Adrenal gland (tissue), 12 donors: ENCODE measurements around the gene EPB41L1. TPM values are rescaled to one million over a fixed set of nuclear protein-coding genes. Genes with fewer than 3 reads are reported as not detected.

Experiments used
- DNase-seq, 7 donors: peaks; one replicate each; pipeline ENCODE4 v3.0.0-alpha.2; 2019 to 2020
- H3K27ac ChIP-seq, 5 donors: fragments of 200-600 bp; sonication (generic) in 4 of 5; 1 replicate in 3 of 5; 2 replicates in 2 of 5; pipeline versions ENCODE4 v1.5.1 to v1.8.0; 2016 to 2020; ENCODE audit warnings: mild to moderate bottlenecking in 1 of 5
- H3K27me3 ChIP-seq: fragments of 200-600 bp; 2 replicates; pipeline ENCODE4 v1.8.0; 2021
- H3K36me3 ChIP-seq, 2 donors: fragments of 200-600 bp; replicated peaks in 1 of 2; 1 replicate in 1 of 2; 2 replicates in 1 of 2; pipeline versions ENCODE4 v1.5.1 to v1.8.0; 2018 to 2022
- H3K4me1 ChIP-seq, 2 donors: fragments of 200-600 bp; replicated peaks in 1 of 2; 1 replicate in 1 of 2; 2 replicates in 1 of 2; pipeline versions ENCODE4 v1.5.1 to v1.8.0; 2018 to 2021
- H3K4me3 ChIP-seq, 4 donors: fragments of 200-600 bp; sonication (generic) in 3 of 4; one replicate each; pipeline ENCODE4 v1.5.1; 2016 to 2018
- H3K9me3 ChIP-seq, 3 donors: fragments of 200-600 bp; sonication (generic) in 1 of 3; replicated peaks in 1 of 3; 1 replicate in 2 of 3; 2 replicates in 1 of 3; pipeline versions ENCODE4 v1.5.1 to v1.8.0; 2016 to 2021
- POLR2A ChIP-seq, 2 donors: fragments of 450-650 bp; IDR thresholded peaks; one replicate each; pipeline ENCODE4 v1.6.1; 2017; ENCODE audit warnings: antibody characterized with exemption in 2 of 2, mild to moderate bottlenecking in 2 of 2, moderate library complexity in 1 of 2
- WGBS, 4 donors: extraction: QIAGEN DNeasy Blood & Tissue Kit in 2 of 4; methylation state at CpG; one replicate each; pipeline versions ENCODE4 v1.1.5 to v1.1.7; 2013 to 2017; 5-methylcytosine and 5-hydroxymethylcytosine counted together
- intact Hi-C, 2 donors: fragments of 100-400 bp; cut with DNase I; formaldehyde crosslinking; loops; one replicate each; pipeline versions ENCODE4 v1.14.1 to v1.15.0; 2022 to 2023
- polyA plus RNA-seq, 3 donors: library from polyadenylated mRNA; stranded (reverse); fragments of 200-250 nt in 2 of 3; fragments of 350-450 nt in 1 of 3; fragmentation: Illumina TruSeq in 1 of 3; extraction: RNeasy Lipid Tissue Mini Kit (QIAGEN cat#74804) in 1 of 3; gene quantifications; one replicate each; pipeline ENCODE4 v1.2.3, GENCODE V29; 2013 to 2014
- total RNA-seq, 9 donors: library from RNA; depleted of rRNA in 4 of 9; stranded (reverse); fragments of >200 nt in 4 of 9; fragments of 120-200 nt in 1 of 9; fragmentation: NEBNext Ultra II Directional in 1 of 9; extraction: Animal tissue kit (Norgen Biotek cat#: 25700) in 1 of 9; gene quantifications; one replicate each; pipeline versions ENCODE4 v1.1.0 to v1.2.4, GENCODE V29; 2013 to 2023
- TF ChIP-seq, protein P1 (sequence below), 6 experiments: fragments of 450-650 bp in 4 of 6; fragments of 200-600 bp in 2 of 6; sonication (generic) in 1 of 6; IDR thresholded peaks; 1 replicate in 5 of 6; 2 replicates in 1 of 6; pipeline versions ENCODE4 v1.5.1 to v1.8.0; 2016 to 2021; ENCODE audit warnings: antibody characterized with exemption in 6 of 6, mild to moderate bottlenecking in 2 of 6, moderate library complexity in 1 of 6
- donor health status: healthy with polysubstance abuse.
- donor health status: Bipolar disorder and iron deficiency.
- donor health status: DM: yes; HTN: yes; CAD: no.
- donor health status: DM: no; HTN: no; CAD: no.
- donor health status: DM: no; HTN: no; CAD: no.
- donor health status: DM: yes; HTN: yes; CAD: no.

The EPB41L1 gene
- total and polyA plus RNA-seq, 12 donors, result 29.8 to 1,154 (median 164) TPM

- H3K36me3 ChIP-seq, result peaks cover 0 to 42% of the 10 kb centered on the region in 2 donors
- H3K4me1 ChIP-seq, result peaks cover 0 to 9% of the 10 kb centered on the region in 2 donors
- H3K27ac ChIP-seq, result peak overlapping the region in 3 of 5 donors; percentile 6 to 65 (median 50)
- TF ChIP-seq, protein P1, sequence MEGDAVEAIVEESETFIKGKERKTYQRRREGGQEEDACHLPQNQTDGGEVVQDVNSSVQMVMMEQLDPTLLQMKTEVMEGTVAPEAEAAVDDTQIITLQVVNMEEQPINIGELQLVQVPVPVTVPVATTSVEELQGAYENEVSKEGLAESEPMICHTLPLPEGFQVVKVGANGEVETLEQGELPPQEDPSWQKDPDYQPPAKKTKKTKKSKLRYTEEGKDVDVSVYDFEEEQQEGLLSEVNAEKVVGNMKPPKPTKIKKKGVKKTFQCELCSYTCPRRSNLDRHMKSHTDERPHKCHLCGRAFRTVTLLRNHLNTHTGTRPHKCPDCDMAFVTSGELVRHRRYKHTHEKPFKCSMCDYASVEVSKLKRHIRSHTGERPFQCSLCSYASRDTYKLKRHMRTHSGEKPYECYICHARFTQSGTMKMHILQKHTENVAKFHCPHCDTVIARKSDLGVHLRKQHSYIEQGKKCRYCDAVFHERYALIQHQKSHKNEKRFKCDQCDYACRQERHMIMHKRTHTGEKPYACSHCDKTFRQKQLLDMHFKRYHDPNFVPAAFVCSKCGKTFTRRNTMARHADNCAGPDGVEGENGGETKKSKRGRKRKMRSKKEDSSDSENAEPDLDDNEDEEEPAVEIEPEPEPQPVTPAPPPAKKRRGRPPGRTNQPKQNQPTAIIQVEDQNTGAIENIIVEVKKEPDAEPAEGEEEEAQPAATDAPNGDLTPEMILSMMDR (IDR thresholded peaks at IDR 0.05), result no peak
- TF ChIP-seq POLR2A (IDR thresholded peaks at IDR 0.05), result no peak
- DNase-seq, result peak in 3 of 7 donors; percentile 53 to 67 (median 59)
- no peak overlapping the region for H3K4me3 ChIP-seq
- H3K27me3 ChIP-seq, result no peaks in the 10 kb centered on the region
- WGBS, 4 donors, result 49 to 60% (median 57%) methylated on average over 2 to 3 of the region's 3 CpGs
- intact Hi-C loops, result loop anchor here in 1 of 2 donors (2.0 kb wide), 1 partner anchor 233 kb away; no protein-coding TSS in a partner anchor
- no peaks in the 10 kb centered on the region for H3K9me3 ChIP-seq
Measured at GRCh38 chr20:36203861-36204260, 49.3 kb downstream of the EPB41L1 start.

DNA sequence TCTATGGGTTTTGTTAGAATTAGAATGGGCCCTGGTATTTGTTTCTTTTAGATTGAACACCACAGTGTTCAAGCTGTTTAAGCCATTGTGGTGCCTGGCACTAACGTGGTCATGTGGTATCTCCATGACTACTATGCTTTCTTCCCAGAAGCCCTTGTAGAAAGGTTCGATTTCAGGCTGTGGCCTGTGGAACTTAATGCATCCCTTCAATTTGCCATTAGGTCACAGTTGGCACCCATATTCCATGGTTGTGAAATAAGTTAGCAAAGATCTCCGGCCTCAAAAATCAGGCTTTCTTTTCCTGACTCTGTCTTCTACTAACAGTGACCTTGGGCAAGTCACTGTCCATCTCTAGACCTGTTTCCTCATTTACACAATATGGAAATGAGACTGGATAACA lies 50.5 kb downstream of the EPB41L1 start:
- peak overlapping the region in 2 of 5 donors; percentile 13 to 18 for H3K27ac ChIP-seq
- 53 to 63% (median 56%) methylated on average over 3 of the region's 3 CpGs for WGBS, 4 donors
- intact Hi-C loops, result loop anchor here in 1 of 2 donors (2.0 kb wide), 1 partner anchor 232 kb away; no protein-coding TSS in a partner anchor
- no peak overlapping the region for H3K4me3 ChIP-seq
- TF ChIP-seq, protein P1 (IDR thresholded peaks at IDR 0.05), result no peak
- no peak for TF ChIP-seq POLR2A (IDR thresholded peaks at IDR 0.05)
- H3K36me3 ChIP-seq, result peaks cover 0 to 51% of the 10 kb centered on the region in 2 donors
- peaks cover 0 to 8% of the 10 kb centered on the region in 2 donors for H3K4me1 ChIP-seq
- H3K9me3 ChIP-seq, result no peaks in the 10 kb centered on the region
- DNase-seq, result peak in 1 of 7 donors; percentile 42
- no peaks in the 10 kb centered on the region for H3K27me3 ChIP-seq

DNA sequence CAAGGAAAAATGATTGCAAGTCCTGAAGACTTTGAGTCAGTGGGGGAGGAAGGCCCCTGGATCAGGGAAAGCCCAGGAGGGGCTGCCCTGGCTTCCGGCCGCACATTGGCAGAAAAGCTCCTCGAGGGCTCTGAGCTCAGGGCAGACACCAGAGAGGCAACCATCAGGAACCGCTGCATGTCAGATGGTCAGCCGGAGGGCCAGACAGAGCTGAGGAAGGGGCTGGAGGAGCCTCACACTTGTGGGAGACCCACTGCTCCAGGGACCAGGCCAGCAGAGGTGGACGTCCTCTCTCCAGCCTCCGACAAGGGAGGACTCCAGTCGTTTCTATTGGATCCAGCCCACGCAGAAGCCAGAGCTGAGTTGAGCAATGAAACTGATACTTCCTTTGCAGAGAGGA lies 51.5 kb downstream of the EPB41L1 start:
- intact Hi-C loops, result no loop called here
- no peak overlapping the region for H3K4me3 ChIP-seq
- H3K27me3 ChIP-seq, result no peaks in the 10 kb centered on the region
- H3K4me1 ChIP-seq, result peaks cover 0 to 8% of the 10 kb centered on the region in 2 donors
- no peak for DNase-seq
- no peak overlapping the region for H3K27ac ChIP-seq
- WGBS, 4 donors, result 84 to 89% (median 87%) methylated on average over 9 of the region's 9 CpGs
- no peak for TF ChIP-seq POLR2A (IDR thresholded peaks at IDR 0.05)
- TF ChIP-seq, protein P1 (IDR thresholded peaks at IDR 0.05), result no peak
- no peaks in the 10 kb centered on the region for H3K9me3 ChIP-seq
- peaks cover 0 to 59% of the 10 kb centered on the region in 2 donors for H3K36me3 ChIP-seq

- DNase-seq, result no peak
- Histone ChIP-seq H3K27ac (no peak overlapping the region), H3K36me3 (peaks cover 0 to 57% of the 10 kb centered on the region in 2 donors), H3K4me1 (peaks cover 0 to 8% of the 10 kb centered on the region in 2 donors), H3K27me3 (no peaks in the 10 kb centered on the region), H3K4me3 (no peak overlapping the region), H3K9me3 (no peaks in the 10 kb centered on the region)
- 86 to 93% (median 88%) methylated on average over 8 to 9 of the region's 9 CpGs for WGBS, 4 donors
- intact Hi-C loops, result no loop called here
- no peak for TF ChIP-seq POLR2A (IDR thresholded peaks at IDR 0.05)
- TF ChIP-seq, protein P1 (IDR thresholded peaks at IDR 0.05), result no peak
Measured at GRCh38 chr20:36206641-36207040, 52.1 kb downstream of the EPB41L1 start.
